ENCODE measurements around the gene CCDC59.

CCDC59 gene

GRCh38 chr12:82314406-82314892 lies 43.7 kb downstream of the CCDC59 start:
- no peak for DNase-seq
